Measurements from ENCODE around the gene ALDH3A2. TPM values are rescaled to one million over a fixed set of nuclear protein-coding genes. Genes with fewer than 3 reads are reported as not detected.

Gene ALDH3A2
- total and polyA plus RNA-seq, 3 donors from 2014 or later, result 76.0 to 125 (median 100.0) TPM

GRCh38 chr17:19629449-19629848 is 19.1 kb upstream of the ALDH3A2 start:
- Histone ChIP-seq H3K36me3 (ENCODE audit: low read depth, missing control alignments) (no peaks in the 10 kb centered on the region), H3K9me3 (no peaks in the 10 kb centered on the region), H3K4me1 (no peaks in the 10 kb centered on the region), H3K27ac (no peak overlapping the region), H3K4me3 (no peak overlapping the region), H3K27me3 (no peaks in the 10 kb centered on the region)
- WGBS, 2 donors, result 78 to 82% methylated on average over 3 of the region's 3 CpGs
- intact Hi-C loops (cut with DNase I; ENCODE audit: low total_unique reads), result no loop called here
- TF ChIP-seq CTCF (IDR thresholded peaks at IDR 0.05) (no peak), POLR2A (IDR thresholded peaks at IDR 0.05) (no peak)
- DNase-seq, result no peak

- no peak overlapping the region for H3K4me3 ChIP-seq
- WGBS, 2 donors, result 87 to 94% methylated on average over 4 of the region's 4 CpGs
- no peaks in the 10 kb centered on the region for H3K36me3 ChIP-seq (ENCODE audit: low read depth, missing control alignments)
- H3K4me1 ChIP-seq, result no peaks in the 10 kb centered on the region
- DNase-seq, result no peak
- H3K27ac ChIP-seq, result no peak overlapping the region
- H3K9me3 ChIP-seq, result no peaks in the 10 kb centered on the region
- H3K27me3 ChIP-seq, result no peaks in the 10 kb centered on the region
- intact Hi-C loops (cut with DNase I; ENCODE audit: low total_unique reads), result no loop called here
- TF ChIP-seq CTCF (IDR thresholded peaks at IDR 0.05) (no peak), POLR2A (IDR thresholded peaks at IDR 0.05) (no peak)
Observed at GRCh38 chr17:19630035-19630434, 18.5 kb upstream of the ALDH3A2 start.

- H3K9me3 ChIP-seq, result no peaks in the 10 kb centered on the region
- no peaks in the 10 kb centered on the region for H3K36me3 ChIP-seq (ENCODE audit: low read depth, missing control alignments)
- TF ChIP-seq POLR2A (IDR thresholded peaks at IDR 0.05) (no peak), CTCF (IDR thresholded peaks at IDR 0.05) (no peak)
- no peaks in the 10 kb centered on the region for H3K27me3 ChIP-seq
- no peak for DNase-seq
- intact Hi-C loops (cut with DNase I; ENCODE audit: low total_unique reads), result no loop called here
- H3K4me1 ChIP-seq, result no peaks in the 10 kb centered on the region
- H3K27ac ChIP-seq, result no peak overlapping the region
- WGBS, 2 donors, result 95 to 97% methylated on average over 1 of the region's 1 CpG
- no peak overlapping the region for H3K4me3 ChIP-seq
Observed at GRCh38 chr17:19630661-19631060, 17.9 kb upstream of the ALDH3A2 start.

- TF ChIP-seq CTCF (IDR thresholded peaks at IDR 0.05), result no peak
- no peak for TF ChIP-seq POLR2A (IDR thresholded peaks at IDR 0.05)
- Histone ChIP-seq H3K4me3 (no peak overlapping the region), H3K4me1 (no peaks in the 10 kb centered on the region), H3K36me3 (ENCODE audit: low read depth, missing control alignments) (no peaks in the 10 kb centered on the region), H3K9me3 (no peaks in the 10 kb centered on the region), H3K27me3 (no peaks in the 10 kb centered on the region), H3K27ac (no peak overlapping the region)
- 76 to 77% methylated on average over 2 of the region's 2 CpGs for WGBS, 2 donors
- DNase-seq, result no peak
- intact Hi-C loops (cut with DNase I; ENCODE audit: low total_unique reads), result no loop called here
Observed at GRCh38 chr17:19631905-19632304, 16.6 kb upstream of the ALDH3A2 start.

GRCh38 chr17:19641687-19642372 is 6.7 kb upstream of the ALDH3A2 start:
- Histone ChIP-seq H3K27ac (no peak overlapping the region), H3K4me3 (no peak overlapping the region), H3K4me1 (peaks cover 8% of the 10 kb centered on the region), H3K36me3 (ENCODE audit: low read depth, missing control alignments) (no peaks in the 10 kb centered on the region), H3K9me3 (no peaks in the 10 kb centered on the region), H3K27me3 (no peaks in the 10 kb centered on the region)
- DNase-seq, result no peak
- intact Hi-C loops (cut with DNase I; ENCODE audit: low total_unique reads), result loop anchor here (10.0 kb wide), 1 partner anchor 127 kb away; no protein-coding TSS in a partner anchor
- WGBS, 2 donors, result 88 to 95% methylated on average over 4 of the region's 4 CpGs
- TF ChIP-seq POLR2A (IDR thresholded peaks at IDR 0.05) (no peak), CTCF (IDR thresholded peaks at IDR 0.05) (no peak)

Measured in testis (tissue), 3 donors.